ENCODE data around the gene MYO18A.

Gene MYO18A

DNA sequence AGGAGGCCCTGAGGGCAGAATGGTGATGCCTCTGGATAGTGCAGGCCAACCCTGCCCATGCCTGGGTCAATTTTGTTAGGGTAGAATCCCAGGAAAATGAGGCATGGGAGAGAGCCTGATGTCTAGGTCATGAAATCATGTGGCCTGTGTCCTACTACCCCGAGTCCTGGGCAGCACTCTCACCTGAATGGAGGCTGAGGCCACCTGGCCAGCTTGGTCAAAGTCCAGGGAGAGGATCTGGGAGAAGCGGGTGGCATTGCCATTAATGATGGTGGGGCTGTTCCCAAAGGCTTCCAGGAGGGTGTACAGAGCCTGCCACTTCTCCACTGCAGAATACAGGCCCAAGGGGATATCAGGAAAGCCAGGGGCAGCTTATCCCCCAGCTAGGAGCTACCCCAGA lies 59.8 kb downstream of the MYO18A start:
- no peak for DNase-seq

DNA sequence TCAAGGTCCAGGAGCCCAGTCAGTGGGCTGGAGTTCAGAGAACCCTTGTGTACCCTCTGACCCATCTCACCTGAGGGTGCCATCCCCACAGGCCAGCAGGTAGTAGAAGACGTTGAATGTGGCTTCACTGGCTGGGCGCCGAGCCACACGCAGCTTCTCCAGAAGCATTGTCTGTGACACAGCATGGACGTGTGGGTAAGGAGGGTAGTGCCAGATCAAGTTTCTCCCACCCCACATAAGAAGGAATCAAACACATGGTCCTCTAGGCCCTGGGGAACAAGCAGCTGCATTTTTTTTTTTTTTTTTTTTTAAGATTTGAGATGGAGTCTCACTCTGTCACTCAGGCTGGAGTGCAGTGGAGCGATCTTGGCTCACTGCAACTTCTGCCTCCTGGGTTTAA lies 60.9 kb downstream of the MYO18A start:
- DNase-seq = no peak

DNA sequence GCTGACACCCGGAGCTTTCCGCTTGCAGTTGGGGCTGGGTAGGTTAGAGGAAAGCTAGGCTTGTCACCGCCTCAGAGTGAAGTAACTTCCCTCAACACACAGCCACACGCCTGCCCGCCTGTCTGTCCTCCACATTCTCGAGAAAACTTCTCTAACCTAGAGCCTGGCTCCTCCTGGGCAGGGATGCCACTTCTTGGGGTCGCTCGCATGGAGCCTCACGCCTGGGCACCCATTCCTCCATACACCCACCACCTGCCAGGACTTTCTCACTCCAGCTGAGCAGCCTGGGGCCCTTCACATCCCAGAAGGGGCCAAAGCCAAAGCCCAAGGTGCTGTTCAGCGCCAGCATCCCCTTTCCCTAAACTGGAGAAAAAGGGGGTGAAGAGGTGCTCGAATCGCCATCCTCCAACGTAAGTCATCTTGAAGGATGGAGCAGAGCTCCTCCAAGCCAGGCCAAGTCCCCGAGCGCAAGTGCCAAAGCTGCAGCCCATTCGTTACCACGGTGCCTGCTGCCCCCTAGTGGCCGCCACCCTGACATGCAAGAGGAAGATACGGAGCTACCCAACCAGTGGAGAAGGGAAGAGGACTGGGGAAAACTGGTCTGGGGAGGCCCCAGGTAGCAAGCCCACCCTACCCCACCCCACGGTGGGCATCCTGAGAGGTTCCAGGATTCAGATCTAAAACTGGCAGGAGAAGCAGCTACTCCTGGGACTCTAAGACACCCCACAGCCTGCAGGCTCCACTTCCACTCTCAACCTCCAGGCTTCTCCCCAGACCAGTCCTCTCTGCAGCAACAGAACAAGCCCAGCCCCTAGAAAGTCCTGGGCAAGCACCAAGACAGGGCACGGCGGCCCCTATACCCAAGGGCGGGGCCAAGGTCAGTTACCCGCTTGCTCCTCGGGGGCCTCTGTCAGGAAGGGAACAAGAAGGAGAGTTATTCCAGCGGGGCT lies 63.1 kb downstream of the MYO18A start:
- DNase-seq = peak; percentile 76 to 78

DNA sequence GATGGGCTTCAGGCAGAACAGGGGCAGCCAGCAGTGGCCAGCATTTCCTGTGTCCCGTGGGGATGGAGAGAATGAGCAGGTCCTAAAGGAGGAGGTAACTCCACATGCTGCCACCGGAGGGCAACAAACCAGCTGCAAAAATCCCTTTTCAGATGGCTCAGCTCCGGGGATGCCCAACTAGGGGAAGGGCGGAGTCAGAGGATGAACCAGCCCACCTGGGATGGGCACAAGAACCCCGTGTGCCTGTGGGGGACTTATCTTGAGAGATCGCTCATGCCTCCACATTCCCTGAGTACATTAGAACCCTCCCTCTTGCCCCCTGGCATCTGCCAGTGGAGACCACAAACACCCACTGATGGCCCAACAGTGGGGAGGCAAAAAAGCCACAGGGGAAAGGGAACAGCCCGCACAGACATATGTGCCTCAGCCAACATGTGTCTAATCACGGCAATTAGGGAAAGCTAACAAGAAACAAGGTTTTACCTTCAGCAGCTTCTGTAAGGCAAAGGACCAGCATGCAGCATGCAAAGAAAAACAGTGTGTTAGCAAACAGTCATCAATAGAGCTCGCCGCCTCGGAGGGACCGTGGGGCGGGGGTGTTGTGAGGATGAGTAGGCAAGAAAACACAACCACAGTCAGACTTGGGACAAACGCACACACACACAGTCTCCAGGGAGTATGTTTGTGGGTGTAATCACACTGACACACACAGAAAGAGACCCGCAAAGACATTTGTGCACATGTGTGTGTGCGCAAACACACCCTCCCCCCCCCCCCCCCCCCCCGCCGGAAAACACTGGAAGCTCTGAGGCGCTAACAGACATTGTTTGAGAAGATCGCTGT lies 64.0 kb downstream of the MYO18A start:
- DNase-seq = peak; percentile 35 to 42

DNA sequence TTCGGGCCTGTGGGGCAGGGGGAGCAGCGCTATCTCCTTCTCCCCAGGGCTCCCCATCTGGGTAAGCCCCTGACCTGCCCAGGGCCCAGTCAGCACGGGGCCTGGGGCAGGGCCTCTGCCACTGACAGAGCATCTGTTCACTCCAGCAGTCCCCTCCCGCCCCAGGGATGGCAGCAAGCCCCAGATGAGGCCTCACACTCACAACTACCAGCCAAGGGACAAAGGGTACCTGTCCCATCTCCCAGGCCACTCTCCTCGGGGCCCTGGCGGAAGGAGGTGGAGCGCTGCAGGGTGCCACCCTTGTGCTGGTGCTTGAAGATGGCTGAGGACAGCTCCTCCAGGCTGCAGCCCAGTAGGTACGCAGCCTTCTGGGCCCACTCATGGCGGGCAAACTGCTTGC lies 64.8 kb downstream of the MYO18A start:
- no peak for DNase-seq

DNA sequence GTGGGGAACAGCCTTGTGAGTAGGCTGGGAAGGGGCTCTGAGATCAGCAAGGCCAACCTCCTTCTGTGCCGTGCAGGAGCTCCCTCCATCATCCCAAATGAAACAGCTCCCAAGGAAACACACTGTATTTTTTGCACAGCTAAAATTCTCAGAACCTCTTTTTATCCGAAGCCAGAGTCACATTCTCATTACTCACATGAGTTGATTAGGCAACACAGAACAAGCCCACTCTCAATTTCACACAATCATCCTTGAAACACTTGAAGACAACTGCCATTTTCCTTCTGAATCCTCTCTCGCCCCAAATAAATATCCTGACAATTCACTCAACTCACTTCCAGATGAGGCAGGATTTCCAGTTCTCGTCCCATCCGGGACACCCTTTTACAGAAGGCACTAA lies 66.1 kb downstream of the MYO18A start:
- DNase-seq = no peak

DNA sequence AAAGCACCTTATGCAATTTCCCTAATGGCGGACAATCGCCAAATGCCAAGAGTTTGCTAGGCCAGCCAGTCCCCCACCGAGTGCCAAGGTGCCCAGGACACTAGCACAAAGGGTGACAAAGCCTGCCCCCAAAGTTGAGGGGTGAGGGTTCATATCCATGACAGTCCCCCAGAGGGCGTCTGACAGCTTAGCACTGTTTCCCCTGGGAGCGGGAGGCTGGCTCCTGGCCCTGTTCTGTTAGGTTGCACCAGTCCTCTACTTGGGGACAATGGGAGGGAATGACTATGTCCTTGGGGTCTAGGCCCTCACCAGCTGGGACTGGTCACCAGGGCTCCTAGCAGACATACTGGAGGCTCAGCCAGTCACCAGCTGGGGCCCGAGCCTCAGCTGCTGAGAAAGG lies 66.9 kb downstream of the MYO18A start:
- DNase-seq = no peak

DNA sequence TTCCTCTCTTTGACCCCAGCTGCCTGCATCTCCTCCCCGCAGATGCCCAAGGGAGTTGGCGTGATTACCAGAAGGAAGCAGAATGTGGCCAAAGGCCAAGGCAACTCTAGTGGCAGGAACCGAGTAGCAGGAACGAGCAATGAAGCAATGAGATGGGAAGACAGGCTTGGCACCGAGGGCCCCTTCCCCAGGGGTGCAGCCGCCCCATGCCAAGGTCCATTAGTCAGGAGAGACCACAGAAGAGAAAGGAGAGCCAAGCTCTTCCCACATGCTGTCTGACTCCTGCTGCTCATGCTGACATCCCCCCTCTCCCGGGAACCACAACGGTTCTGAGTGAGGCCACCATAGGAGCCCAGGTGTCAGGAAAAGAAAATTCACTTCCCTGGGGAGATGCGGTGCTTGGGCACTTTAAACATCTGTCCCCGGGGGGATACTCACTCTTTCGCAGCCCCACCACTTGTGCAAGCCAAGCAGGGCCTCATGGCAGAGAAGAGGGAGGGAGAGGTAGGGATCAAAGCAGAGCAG lies 67.4 kb downstream of the MYO18A start:
- DNase-seq = no peak

DNA sequence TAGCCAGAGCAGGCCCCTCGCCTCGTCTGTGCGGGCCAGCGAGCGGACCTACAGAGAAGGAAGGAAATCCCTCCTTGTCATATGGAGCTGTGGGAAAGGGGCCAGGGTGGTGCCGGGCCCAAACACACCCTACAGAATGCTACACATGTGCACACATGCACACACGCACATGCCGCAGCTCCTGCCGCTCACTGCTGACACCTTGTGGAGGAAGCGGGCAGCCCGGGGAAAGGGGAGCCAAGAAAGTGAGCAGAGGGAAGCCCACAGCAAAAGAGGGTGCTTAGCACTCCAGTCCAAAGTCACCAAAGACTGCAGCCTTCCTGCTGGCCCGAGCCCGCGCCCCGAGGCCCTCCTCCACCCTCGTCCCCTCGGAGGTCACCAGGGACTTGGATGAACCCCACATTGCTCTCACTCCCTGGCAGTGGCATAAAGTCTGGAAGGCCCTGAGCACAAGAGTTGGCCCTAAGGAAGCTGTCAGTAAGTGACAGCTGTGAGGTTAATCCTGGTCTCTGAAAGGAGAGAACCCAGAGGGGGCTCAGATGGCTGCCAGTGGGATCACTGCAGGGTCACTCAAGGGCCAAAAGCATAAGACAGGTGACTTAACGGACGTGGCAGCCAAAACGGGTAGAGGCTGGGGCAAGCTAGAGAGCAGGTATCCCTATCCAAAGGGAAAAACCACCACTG lies 68.2 kb downstream of the MYO18A start:
- DNase-seq = peak; percentile 56 to 62

DNA sequence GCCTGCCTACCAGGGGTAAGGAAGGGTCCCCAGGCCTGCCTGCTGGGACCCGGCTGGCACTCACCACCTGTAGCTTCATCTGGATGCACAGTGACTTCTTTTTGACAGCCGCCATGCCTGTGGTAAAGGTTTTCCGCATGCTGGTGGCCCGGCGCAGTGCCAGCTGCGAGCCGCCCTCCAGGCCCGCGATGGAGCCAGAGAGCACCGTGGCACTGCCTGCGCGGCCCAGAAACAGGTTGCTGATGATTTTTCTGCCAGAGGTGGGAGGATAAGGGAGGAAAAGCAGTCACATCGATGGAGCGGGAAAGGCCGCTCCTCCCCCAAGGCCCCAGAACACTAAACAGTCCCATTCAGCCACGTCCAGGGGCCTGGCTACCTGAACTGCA lies 69.8 kb downstream of the MYO18A start:
- no peak for DNase-seq

DNA sequence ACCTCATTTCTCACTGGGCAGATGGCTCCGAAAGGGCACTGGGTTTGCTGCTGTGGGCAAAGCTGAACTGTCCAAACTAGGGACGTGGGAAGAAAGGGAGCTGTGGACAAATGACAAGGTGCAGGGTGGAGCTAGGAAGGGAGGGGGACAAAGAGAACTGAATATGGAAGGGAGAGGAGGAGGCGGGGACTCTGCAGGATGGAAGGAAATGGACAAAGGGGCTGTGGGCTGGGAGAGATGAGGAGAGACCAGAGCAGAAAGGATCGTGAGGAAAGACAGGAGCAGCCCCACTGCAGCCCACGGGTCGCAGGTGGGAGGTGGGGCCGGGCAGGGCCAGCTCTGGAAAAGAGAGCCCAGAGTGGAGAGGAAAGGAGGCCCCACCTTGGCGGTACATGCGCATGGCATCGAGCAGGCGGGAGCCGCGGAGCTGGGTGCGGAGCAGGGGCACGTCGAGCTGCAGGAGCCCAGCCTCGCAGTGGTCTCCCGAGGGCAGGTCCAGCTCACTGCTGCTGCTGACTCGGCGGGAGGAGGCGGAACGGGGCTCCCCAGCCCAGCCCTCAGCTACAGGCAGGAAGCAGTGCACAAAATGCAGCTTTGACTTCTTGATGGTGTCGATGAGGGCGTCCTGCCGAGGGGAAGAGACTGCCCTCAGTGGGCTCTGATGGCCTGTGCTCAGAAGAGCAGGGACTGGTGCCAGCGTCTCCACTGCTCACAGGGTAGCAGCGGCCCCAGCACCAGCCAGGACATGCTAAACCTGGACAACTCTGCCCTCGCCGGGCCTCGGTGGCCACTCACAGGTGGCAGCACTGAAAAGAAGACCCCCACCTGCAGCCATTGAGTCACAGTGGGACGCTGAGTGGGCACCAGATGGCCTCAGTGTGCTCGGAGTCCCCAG lies 70.5 kb downstream of the MYO18A start:
- DNase-seq = no peak

DNA sequence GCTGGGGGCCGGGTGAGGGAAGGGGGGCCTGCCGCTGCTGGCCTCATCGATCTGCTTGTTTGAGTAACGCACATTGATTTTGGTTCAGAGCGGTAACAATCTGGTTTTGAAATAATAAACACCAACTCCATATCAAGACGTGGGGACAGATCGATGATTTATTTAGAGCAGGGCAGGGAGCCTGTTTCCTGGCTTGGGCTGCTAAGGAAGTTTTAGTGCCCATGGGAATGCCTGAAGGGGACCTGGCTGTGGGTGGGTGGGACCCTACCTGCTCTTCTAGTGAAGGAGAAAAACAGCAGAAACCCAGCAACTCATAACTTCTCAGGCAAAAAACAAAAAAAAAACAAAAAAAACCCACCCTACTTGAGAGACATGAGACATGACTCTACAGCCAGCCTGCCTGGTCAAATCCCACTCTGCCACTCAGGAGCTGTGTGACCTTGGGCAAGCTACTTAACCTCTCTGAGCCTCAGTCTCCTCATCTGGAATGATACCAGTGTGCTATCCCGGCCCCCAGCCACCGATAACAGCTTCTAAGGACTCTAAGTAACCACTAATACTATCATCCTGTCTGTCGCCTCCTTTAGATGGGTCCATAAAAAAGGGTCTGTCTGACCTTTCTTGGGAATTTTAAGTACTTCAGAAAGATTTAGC lies 71.2 kb downstream of the MYO18A start:
- no peak for DNase-seq

DNA sequence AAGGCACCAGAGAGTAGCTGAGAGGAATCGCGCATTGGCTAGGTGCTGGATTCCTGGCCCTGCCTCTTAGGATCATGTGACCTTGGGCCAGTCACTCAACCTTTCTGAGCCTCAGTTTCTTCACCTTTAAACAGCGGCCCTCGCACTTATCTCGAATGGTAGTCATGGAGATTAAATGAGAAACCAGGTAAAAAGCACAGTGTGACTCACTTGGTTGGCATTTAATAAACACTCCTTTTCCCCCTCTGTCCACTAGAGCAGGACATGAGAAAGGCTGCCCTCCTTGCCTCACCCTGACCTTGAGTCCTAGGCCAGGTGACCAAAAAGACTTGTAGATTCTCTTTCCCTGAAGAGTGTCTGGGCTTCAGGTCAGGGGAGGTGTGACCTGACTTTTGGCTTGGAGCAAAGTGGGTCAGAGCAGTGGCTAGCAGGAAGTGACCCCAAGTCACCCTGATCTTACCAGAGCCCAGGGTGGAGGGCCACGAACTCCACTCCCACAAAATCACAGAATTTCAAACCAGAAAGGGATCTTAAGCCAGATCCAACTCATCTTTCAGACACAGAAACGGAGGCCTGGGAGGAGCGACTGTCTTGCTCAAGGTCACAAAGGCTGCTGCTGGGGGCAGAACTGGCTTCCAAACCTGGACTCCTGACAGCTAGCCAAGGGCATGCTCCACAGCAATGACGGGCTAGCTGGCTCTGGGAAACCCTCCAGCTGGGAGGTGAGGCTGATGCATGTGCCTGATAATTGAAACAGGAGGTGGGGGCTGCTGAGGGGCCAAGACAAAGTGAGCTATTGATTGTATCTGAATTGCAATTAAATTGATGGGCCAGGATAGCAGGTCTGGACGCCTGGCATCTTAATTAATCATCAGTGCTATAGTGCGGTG lies 72.0 kb downstream of the MYO18A start:
- no peak for DNase-seq

DNA sequence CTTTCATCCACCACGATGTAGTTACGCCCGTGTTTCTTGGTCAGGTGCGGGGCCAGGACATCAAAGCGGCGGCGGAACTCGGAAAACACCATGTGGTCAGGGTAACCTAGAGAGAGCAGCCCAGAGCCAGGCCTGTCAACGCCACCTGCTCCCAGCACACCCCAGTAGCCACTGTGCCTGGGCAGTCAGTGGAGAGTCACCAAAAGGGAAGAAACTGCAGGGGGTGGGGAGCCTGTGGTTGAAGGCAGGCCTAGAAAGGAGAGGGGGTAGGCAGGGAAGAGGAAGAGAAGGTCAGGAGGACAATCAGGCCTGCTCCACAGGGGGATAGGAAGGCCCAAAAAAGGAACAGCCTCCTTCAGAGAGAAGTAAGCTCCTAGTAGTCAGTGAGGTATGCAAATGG lies 73.1 kb downstream of the MYO18A start:
- no peak for DNase-seq

DNA sequence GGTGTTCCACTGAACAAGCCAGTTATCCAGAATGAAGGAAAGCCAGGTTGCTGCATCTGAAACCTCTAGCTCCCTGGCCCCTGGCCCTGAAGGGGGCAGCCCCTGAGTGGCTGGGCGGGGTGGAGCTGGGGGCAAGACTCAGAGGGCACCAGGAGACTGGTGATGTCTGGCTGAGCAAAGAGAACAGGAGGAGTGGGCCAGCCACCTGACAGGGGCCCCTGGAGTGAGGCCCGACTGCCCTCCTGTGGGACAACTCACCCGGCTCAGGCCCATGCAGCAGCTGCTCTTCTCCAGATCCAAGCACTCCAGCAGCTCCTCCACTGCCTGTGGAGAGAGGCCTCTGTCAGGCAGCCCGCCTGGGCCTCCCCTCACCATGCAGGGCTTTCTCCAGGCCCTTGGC lies 76.9 kb downstream of the MYO18A start:
- no peak for DNase-seq

DNA sequence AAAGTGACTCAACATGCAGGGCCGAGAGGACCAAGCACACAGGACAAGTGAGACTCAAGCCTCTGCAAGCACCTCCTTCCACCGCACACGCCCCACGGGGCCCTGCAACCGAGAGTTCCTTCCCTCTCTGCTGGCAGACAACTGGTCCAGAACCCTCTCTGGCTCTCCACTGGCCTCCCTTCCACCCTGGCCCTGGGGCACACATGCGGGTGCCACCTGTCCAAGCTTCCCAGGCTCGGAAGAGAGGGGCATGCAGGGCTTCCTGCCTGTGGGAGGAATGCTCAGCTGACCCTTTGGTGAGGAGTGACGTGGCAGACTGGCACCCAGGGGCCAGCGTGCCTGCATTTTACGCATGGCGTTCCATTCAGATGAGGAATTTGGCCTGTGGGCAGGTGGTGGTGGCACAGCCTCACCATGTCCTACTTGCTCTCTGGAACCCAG lies 77.4 kb downstream of the MYO18A start:
- no peak for DNase-seq

DNA sequence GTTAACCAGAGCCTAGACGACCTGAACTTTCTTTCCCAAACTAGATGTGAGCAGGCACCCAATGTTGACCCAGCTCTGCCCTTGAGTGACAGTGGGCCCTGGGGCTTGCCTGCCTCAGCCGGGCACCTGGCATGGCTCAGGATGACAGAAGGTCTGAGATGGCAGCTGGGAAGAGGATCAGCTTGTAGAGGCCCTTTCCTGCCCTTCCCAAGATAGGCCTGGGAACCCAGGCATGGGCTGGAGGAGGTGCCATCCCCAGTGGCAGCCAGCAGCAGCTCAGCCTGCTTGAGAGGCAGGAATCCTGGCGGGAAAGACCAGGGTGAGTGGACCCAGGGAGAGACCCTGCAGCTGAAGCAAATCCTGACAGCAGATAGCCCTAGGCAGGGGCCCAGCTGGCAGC lies 78.2 kb downstream of the MYO18A start:
- DNase-seq = no peak

DNA sequence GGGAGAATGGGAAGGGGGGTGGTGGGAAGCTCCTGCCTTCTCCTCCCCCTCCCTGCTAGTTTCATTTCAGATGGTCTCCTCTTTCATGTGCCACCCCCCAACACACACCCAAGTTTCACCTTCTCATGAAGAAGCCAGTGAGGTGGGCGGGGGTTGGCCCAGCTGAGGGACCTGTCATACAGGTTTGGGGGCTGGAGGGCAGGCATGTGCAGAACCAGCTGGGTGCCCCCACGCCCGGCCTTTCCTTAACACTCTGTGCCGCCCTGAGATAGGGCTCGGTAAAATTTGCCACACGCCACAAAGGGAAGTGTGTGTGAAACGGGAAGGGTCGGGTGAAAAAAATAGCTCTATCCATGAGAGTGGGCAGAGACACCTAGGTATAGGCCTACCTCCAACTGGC lies 79.9 kb downstream of the MYO18A start:
- DNase-seq = no peak

DNA sequence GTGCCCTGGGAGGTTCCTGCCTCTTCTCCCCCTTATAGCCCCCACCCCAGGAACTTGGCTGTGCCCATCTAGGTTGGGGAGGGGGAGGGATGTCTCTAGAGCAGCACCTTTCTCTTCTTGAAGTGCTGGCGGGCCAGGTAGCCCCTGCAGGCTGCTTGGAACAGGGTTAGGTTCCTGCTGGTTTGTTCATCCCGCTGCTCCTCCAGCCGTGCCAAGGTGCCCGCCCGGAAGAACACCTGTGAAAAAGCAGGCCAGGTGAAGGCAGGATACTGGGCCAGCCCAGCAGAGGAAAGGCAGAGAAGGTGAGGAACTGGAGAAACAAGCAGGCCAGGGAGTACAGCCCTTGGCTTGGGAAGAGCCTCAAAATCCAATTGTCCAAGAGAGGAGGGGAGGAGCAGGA lies 80.7 kb downstream of the MYO18A start:
- DNase-seq = no peak

DNA sequence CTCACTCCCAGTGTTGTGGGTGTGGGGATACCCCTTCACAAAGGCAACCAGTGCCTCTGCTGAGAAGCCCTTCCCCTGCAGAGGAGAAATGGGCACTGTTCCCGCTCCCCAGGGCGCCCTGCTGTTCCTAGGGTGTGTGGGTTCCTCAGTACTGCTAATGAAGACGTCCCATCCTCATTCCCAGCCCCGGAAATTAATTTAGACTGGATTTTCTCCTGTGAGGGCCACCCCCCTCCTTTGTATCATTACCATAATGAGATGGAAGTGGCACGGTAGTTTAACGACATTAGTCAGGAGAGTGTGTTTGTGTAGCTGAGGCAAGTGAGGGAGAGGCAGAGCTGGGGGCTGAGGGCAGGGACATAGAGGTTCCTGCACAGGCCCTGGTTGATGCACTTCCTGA lies 84.1 kb downstream of the MYO18A start:
- no peak for DNase-seq
